Transverse colon (tissue), 4 donors: ENCODE results near the gene CPS1. TPM values are rescaled to one million over a fixed set of nuclear protein-coding genes. Genes with fewer than 3 reads are reported as not detected.

Experiments
- DNase-seq: peaks from one replicate; pipeline ENCODE4 v3.0.0-alpha.2; 2019
- H3K27ac ChIP-seq, 4 donors: fragments of 200-600 bp; sonication (generic); 2 replicates each; pipeline ENCODE4 v1.5.1; 2016 to 2018; ENCODE audit warnings: inconsistent platforms in 4 of 4
- H3K27me3 ChIP-seq: fragments of 200-600 bp; sonication (generic); 2 replicates; pipeline ENCODE4 v1.5.1; 2017; ENCODE audit warnings: inconsistent platforms
- H3K36me3 ChIP-seq, 4 donors: fragments of 200-600 bp; sonication (generic); 2 replicates each; pipeline ENCODE4 v1.5.1; 2017 to 2019; ENCODE audit warnings: inconsistent platforms in 4 of 4
- H3K4me1 ChIP-seq, 4 donors: fragments of 200-600 bp; sonication (generic); 2 replicates each; pipeline ENCODE4 v1.5.1; 2017 to 2020; ENCODE audit warnings: inconsistent platforms in 4 of 4
- H3K4me3 ChIP-seq, 4 donors: fragments of 200-600 bp; sonication (generic); 1 replicate in 1 of 4; 2 replicates in 3 of 4; pipeline versions ENCODE4 v1.5.1 to v1.6.1; 2017 to 2019; ENCODE audit warnings: inconsistent platforms in 4 of 4
- H3K9me3 ChIP-seq, 2 donors: fragments of 200-600 bp; sonication (generic); 2 replicates each; pipeline ENCODE4 v1.5.1; 2017 to 2019; ENCODE audit warnings: inconsistent platforms in 2 of 2
- CTCF ChIP-seq, 5 experiments: fragments of 200-600 bp in 3 of 5; fragments of 450-650 bp in 2 of 5; sonication (generic) in 3 of 5; IDR thresholded peaks; 1 replicate in 2 of 5; 2 replicates in 3 of 5; pipeline ENCODE4 v1.5.1; 2016 to 2017; ENCODE audit warnings: antibody characterized with exemption in 5 of 5, inconsistent platforms in 3 of 5, mild to moderate bottlenecking in 2 of 5, moderate library complexity in 1 of 5
- EP300 ChIP-seq: sonication (generic); formaldehyde crosslinking; IDR thresholded peaks from one replicate; pipeline ENCODE4 v1.6.1; 2017; ENCODE audit warnings: antibody characterized with exemption, low read depth
- POLR2A ChIP-seq: fragments of 450-650 bp; IDR thresholded peaks from one replicate; pipeline ENCODE4 v1.6.1; 2016; ENCODE audit warnings: antibody characterized with exemption, mild to moderate bottlenecking, moderate library complexity
- POLR2AphosphoS5 ChIP-seq, 3 donors: sonication (generic); formaldehyde crosslinking; IDR thresholded peaks; one replicate each; pipeline ENCODE4 v1.6.1; 2016; ENCODE audit warnings: antibody characterized with exemption in 3 of 3
- WGBS, 2 donors: methylation state at CpG; one replicate each; pipeline ENCODE4 v1.1.5; 2018; ENCODE audit warnings: low coverage in 1 of 2; 5-methylcytosine and 5-hydroxymethylcytosine counted together
- in situ Hi-C, 4 donors: fragments of 200-750 bp; cut with MboI; loops; one replicate each; pipeline versions ENCODE4 v1.15.0 to v1.15.1; 2017; ENCODE audit warnings: low sequenced_read_pairs in 3 of 4, low pct_ligation_motif_present in 1 of 4, low pct_unique_long_range_greater_than_20kb in 1 of 4
- intact Hi-C: fragments of 100-400 bp; cut with DNase I; formaldehyde crosslinking; loops from one replicate; pipeline ENCODE4 v1.15.1; 2023; ENCODE audit warnings: low total_unique reads
- total RNA-seq, 4 donors: library from RNA; depleted of rRNA; stranded (reverse); fragments of >200 nt; gene quantifications; one replicate each; pipeline ENCODE4 v1.1.0, GENCODE V29; 2016

The CPS1 gene
- total RNA-seq, 4 donors from 2014 or later = 0.32 to 0.68 TPM; not detected in 2

GRCh38 chr2:210541290-210541902, 15.0 kb upstream of the CPS1 start:
- Histone ChIP-seq H3K4me1 (no peaks in the 10 kb centered on the region), H3K4me3 (no peak overlapping the region), H3K27me3 (no peaks in the 10 kb centered on the region), H3K36me3 (no peaks in the 10 kb centered on the region), H3K9me3 (no peaks in the 10 kb centered on the region), H3K27ac (no peak overlapping the region)
- in situ Hi-C loops (no loop called here), intact Hi-C loops (no loop called here)
- no peak for DNase-seq
- WGBS, 2 donors = 54 to 67% methylated on average over 1 to 3 of the region's 3 CpGs
- TF ChIP-seq POLR2A = no peak
- TF ChIP-seq EP300 = no peak
- TF ChIP-seq POLR2AphosphoS5 (IDR thresholded peaks at IDR 0.05) = no peak
- no peak for TF ChIP-seq CTCF (IDR thresholded peaks at IDR 0.05)

GRCh38 chr2:210544007-210544590, 12.3 kb upstream of the CPS1 start:
- Histone ChIP-seq H3K4me1 (no peaks in the 10 kb centered on the region), H3K27ac (no peak overlapping the region), H3K4me3 (no peak overlapping the region), H3K9me3 (no peaks in the 10 kb centered on the region), H3K36me3 (no peaks in the 10 kb centered on the region), H3K27me3 (no peaks in the 10 kb centered on the region)
- 91 to 96% methylated on average over 3 of the region's 3 CpGs for WGBS, 2 donors
- no peak for DNase-seq
- intact Hi-C loops = no loop called here
- TF ChIP-seq CTCF (IDR thresholded peaks at IDR 0.05) (no peak), POLR2AphosphoS5 (IDR thresholded peaks at IDR 0.05) (no peak), POLR2A (no peak), EP300 (no peak)
- in situ Hi-C loops = no loop called here

- intact Hi-C loops = no loop called here
- Histone ChIP-seq H3K27ac (no peak overlapping the region), H3K4me1 (no peaks in the 10 kb centered on the region), H3K9me3 (no peaks in the 10 kb centered on the region), H3K36me3 (no peaks in the 10 kb centered on the region), H3K27me3 (no peaks in the 10 kb centered on the region), H3K4me3 (no peak overlapping the region)
- 39 to 45% methylated on average over 4 of the region's 4 CpGs for WGBS, 2 donors
- in situ Hi-C loops = no loop called here
- DNase-seq = no peak
- TF ChIP-seq EP300 (no peak), POLR2AphosphoS5 (IDR thresholded peaks at IDR 0.05) (no peak), CTCF (IDR thresholded peaks at IDR 0.05) (no peak), POLR2A (no peak)
Observed at GRCh38 chr2:210544831-210545230, 11.6 kb upstream of the CPS1 start.

- no peak for TF ChIP-seq CTCF (IDR thresholded peaks at IDR 0.05)
- no peak for TF ChIP-seq POLR2AphosphoS5 (IDR thresholded peaks at IDR 0.05)
- no peak for TF ChIP-seq EP300
- no peak for TF ChIP-seq POLR2A
- peak; percentile 64 for DNase-seq
- 39 to 53% methylated on average over 5 of the region's 5 CpGs for WGBS, 2 donors
- Histone ChIP-seq H3K27ac (no peak overlapping the region), H3K9me3 (no peaks in the 10 kb centered on the region), H3K4me3 (no peak overlapping the region), H3K4me1 (no peaks in the 10 kb centered on the region), H3K36me3 (no peaks in the 10 kb centered on the region), H3K27me3 (no peaks in the 10 kb centered on the region)
- in situ Hi-C loops (no loop called here), intact Hi-C loops (no loop called here)
Observed at GRCh38 chr2:210546424-210547208, 9.8 kb upstream of the CPS1 start.
